Epidermal melanocyte (primary cell): ENCODE measurements around the gene TOMM7.

Experiments
- DNase-seq: peaks from one replicate; pipeline ENCODE4 v3.0.0; 2011; ENCODE audit warnings: low spot score; ENCODE audit not compliant: insufficient read length

TOMM7 gene

GRCh38 chr7:22822486-22823141 lies at the start of gene TOMM7:
TSS of gene TOMM7 (minus strand) at chr7:22822849. CDS start at chr7:22822779, 70 bp downstream.
- DNase-seq = peak; percentile 95

DNA sequence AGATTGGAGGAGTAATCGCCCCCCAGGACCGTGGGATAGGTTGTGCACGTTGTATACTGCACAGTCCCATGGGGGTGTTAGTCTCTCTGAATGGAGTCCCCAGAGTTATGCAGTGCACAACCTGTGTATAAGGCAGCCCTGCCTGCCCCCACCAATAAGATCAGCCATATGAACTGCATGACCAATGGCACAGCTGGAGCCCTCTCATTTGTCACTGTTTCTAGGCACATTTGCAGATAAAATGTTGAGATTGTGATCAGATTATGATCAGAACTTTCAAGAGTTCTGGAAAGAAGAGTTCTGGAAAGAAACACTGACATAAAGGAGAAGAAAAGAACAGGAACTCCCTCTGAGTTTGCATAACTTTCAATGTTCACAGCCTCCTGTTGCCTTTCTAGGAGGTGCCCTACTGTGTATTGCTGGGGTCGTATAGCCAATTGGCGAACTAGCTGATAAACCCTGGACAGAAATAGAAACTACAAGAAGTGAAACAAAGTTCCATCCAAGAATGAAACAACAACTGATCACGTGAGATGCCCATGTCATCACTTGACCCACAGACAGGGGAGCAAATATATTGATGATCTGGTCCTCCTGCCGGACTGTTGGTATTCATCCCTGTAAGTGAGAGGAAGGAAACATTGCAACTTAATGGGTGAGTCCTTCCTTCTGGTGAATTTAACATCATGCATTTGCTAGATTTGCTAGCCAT lies 49.6 kb upstream of the TOMM7 start:
- no peak for DNase-seq

DNA sequence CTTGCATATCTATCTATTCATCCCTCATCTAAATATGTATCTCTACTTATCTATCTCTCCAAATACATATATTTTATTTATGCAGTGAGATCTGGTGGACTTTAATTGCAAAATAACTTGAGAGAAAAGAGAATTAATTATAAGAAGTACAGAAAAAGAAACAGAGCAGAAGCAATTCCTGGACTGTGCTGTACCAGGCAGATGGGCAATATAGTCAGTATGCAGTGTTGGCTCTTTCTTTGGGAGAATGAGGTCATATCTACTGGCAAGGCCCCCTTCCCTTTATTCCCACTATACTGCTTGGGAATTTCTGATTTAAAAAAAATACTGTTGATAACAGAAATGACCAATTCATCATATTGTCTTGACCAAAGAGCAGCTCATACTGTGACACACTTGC lies 49.0 kb upstream of the TOMM7 start:
- no peak for DNase-seq

DNA sequence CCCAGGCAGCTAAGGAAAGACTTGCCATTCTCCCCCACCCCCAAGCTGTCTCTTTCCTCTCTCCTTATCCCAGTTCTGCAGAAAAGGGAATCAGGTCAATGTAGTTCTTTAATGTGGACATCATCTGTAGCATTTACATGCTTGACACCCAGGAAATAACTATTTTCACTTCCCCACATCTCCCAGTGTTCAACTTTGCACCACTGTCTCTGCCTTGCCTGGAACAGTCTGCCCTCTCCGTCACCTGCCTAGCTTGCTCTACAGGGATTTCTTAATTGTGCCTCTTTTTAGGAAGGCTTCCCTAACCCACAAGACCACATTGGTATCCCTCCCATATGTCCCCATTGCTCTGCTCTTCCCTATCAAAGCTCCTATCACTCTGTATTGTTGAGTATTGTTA lies 45.9 kb upstream of the TOMM7 start:
- DNase-seq = no peak

- no peak for DNase-seq
Measured at GRCh38 chr7:22867589-22867988, 44.9 kb upstream of the TOMM7 start.

GRCh38 chr7:22867003-22867402 lies 44.4 kb upstream of the TOMM7 start:
- no peak for DNase-seq

DNA sequence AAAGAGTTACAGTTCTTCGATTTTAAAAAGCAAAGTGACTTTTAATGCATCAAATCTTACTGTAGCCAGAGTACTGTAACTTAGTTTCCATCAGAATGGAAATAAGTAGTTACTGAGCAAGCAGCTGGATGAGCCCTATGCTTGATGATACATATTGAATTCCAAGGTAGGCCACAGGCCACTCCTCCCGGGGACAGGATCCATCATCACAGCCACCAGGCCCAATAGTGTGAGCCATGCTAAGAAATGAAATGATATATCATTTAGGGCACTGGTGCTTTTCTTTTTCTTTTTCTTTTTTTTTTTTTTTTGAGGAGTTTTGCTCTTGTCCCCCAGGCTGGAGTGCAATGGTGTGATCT lies 42.9 kb upstream of the TOMM7 start:
- no peak for DNase-seq

DNA sequence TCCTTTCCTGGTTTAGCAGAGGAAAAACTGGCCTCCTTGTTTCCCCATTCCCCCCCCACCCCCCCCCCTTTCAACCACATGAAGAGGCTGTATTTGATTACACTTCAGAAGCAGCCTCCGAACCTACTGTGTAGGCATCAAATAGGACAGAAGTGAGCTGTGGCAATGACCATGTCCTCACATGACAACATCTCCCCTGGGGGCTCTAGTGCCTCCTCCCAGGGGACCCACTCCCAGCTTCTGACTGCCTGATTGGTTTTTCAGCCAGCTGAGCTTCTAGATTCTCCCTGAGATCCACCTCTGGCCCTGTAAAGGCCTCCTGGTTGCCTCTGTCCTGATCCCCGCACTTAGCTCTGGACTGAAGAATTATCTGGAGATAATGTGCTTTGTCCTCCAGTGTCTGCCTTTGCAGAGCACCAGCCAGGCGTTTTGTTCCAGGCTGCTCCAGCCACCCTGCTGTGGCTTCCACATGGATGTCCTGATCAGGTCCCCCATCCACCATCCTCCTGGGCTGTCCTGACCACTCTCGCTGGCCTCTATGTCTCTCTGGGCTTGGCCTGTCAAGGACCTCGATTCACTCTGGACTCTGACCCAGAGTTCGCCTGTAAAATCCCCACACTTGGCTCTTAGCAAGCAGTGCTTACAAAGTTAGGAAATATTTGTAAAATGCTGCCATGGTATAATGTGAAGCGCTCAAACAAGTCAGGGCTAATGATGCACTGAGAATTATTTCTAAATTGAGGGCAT lies 42.4 kb upstream of the TOMM7 start:
- DNase-seq = no peak

- DNase-seq = no peak
Measured at GRCh38 chr7:22864301-22864700, 41.7 kb upstream of the TOMM7 start.

DNA sequence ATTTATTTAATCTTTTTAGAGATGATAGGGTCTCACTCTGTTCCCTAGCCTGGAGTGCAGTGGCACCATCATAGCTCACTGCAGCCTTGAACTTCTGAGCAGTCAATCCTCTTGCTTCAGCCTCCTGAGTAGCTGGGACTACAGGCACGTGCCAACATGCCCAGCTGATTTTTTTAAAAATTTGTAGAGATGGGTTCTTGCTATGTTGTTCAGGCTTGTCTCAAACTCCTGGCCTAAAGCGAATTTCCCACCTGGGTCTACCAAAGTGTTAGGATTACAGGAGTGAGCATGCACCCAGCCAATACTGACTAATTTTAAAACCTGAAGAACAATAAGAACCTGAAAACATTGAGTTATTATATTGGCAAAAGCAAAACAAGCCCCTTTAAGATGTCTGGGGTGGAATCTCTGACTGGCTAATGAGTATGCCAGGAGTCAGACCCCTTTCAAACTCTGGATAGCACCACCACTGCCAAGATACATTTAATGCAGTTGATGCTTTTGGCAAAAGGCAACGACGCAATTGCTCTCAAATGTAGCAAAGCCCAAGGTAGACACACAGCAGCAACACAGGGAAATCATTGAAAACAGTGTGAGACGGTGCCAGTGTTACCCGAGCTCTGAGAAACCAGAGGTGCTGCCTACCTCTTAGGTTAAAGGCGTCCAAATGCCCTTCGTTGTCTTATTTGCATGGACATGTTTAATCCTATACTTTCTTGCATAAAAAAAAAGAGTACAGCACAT lies 40.7 kb upstream of the TOMM7 start:
- no peak for DNase-seq

DNA sequence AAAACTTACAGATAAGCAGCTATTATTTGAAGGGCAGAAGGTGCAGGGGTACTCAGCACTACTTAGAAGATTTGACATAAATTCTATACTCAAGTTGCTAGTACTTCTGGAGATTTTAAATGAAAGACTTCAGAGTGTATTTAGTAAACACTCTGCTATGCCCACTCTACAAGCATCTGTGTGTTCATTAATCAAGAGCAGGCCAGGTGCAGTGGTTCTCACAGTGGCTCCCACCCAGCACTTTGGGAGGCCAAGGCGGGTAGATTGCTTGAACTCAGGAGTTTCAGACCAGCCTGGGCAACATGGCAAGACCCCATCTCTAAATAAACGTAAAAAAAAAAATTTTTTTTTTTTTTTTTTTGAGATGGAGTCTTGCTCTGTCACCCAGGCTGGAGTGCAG lies 38.9 kb upstream of the TOMM7 start:
- DNase-seq = no peak

- no peak for DNase-seq
Measured at GRCh38 chr7:22860784-22861482, 38.3 kb upstream of the TOMM7 start.

DNA sequence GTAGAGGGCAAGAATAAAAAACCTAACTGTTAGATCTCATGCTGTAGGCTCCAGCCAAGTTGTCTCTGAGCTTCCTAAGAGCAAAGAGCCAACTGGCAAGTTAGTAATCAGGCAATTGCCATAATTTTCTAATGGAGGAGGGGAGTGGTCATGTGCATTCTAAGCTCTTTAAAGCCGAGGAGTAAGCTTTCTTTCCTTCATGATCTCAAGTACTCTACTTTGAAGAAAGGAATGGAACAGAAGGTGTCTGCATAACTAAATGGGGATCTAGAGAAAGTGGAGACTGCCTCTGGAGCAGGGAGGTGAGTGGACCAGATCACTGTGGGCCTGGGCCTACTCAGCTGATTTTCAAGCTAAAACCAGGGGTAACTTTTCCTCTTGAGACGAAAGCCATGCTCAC lies 37.7 kb upstream of the TOMM7 start:
- no peak for DNase-seq

DNA sequence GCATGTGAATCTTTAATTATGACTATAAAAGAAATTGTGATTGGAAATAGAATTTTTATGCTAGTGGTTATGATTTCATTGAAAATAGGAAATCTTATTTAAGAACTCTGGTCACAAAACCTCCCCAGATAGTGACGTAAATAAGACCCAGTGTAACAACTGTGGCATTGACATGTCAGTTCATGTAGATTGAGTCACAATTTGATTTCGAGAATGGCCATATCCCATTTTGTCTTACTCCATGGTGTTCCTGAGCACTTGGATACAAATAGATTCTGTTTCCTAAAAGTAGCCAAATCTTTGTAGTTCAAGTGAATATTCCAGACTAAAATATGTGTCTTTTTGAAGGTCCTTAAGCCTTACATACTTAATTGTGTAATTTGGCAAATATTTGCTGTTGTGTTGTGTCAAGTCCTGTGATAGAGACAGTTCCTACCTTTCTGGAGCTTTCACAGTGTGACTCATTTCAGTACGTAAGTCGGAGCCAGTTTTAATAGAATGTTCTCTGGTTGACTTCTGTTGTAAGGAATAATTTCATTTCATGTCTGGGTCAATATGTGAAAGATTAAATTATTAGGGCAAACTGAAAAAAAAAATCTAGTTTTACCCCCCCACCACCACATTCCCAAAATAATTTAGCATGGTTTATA lies 37.1 kb upstream of the TOMM7 start:
- no peak for DNase-seq

GRCh38 chr7:22858640-22859561 lies 36.3 kb upstream of the TOMM7 start:
- DNase-seq = peak; percentile 59

DNA sequence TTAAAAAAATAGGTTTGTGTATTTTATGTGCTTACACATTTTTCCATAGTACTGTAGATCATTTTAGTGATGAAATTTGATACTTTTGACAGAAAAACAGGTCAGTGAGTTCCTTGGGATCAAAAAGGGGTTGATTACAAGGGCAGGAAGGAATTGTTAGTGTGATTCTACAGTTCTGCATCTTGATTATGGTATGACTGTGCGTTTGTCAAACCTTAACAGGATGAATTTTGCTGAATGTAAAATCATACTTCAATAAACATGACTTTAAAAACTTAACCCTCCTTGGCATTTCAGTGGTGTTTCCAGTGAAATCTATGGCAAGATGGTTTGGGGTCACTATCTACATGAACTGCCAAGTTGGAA lies 35.6 kb upstream of the TOMM7 start:
- DNase-seq = no peak

- no peak for DNase-seq
Measured at GRCh38 chr7:22856416-22856815, 33.8 kb upstream of the TOMM7 start.

GRCh38 chr7:22855049-22855392 lies 32.4 kb upstream of the TOMM7 start:
- DNase-seq = no peak

DNA sequence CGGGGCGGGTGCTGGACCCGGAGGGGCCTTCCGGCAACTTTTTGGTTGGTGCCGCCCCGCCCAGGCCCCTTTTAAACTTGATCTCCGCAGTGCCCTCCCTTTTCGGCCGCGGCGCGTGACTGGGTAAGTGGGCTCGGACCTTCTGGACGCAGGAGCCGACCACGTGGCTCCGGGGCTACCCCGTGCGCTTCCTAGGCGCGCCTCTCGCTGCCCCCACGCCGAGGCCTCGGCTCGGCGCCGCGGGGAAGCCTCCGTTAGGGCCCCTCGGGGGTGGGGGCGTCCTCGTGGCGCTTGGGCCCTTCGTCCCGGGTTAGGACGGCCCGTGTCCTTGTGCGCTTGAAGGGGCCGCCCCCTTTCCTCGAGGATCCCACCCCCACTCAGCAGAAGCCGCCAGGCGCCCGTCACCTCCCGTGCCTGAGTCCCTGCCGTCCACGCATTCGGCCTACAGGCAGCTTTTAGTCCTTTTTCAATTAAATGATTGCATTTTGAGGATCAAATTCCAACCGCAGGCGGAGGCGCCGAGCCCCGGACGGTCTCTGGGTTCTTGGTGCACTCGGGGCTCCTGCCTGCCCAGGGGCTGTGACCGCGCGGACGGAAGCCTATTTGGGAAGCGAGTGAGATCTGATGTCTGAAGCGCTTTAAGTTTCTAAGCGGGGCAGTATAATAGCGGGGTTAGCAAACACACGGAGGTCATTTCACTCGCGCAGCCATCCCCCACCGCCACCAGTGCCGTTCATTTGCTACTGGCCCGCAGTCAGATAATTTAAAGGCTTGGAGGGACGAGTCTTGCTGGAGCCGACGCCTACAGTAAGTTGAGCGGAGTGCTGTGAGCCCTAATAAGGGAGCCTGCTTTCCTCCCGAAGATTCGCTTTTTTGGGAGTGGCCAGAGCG lies 31.8 kb upstream of the TOMM7 start:
- peak; percentile 69 for DNase-seq
